ENCODE results near the gene AQP7.

The AQP7 gene

DNA sequence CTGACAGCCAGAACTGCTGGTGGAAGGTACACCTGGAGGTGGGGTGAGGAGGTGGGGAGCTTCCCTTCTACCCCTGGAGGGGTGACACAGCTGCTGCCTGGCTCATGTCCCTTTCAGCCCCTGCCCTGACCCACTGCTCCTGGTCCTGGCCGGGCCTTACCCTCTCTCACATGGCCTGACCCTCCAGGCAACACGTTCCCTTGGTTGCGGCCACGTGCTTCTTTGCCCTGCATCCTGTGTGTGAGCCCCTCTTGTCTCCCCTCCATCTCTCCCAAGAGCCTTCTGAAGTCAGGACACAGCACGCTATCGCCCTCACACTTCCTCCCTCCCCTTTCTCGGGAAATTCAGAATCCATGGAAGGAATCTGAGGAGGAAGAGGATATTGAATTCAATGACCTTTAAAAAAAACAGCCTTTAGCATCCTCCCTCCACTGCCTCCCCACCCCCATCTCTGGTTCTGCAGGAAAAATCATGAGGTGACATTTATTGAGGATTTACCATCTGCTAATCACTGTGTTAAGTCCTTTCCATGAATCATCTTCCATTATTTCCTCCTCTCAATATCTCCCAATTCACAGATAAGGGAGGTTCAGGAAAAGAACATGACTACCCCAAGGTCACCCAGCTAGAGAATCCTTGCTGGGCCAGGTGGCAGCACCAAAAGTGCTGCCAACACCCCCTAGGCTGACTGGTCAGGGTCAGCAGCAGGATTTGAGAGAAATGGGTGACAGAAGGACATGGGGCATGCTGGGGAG, 36.7 kb upstream of the AQP7 start:
- no peak for DNase-seq (ENCODE audit: insufficient read length, low spot score)
- TF ChIP-seq, protein P1, sequence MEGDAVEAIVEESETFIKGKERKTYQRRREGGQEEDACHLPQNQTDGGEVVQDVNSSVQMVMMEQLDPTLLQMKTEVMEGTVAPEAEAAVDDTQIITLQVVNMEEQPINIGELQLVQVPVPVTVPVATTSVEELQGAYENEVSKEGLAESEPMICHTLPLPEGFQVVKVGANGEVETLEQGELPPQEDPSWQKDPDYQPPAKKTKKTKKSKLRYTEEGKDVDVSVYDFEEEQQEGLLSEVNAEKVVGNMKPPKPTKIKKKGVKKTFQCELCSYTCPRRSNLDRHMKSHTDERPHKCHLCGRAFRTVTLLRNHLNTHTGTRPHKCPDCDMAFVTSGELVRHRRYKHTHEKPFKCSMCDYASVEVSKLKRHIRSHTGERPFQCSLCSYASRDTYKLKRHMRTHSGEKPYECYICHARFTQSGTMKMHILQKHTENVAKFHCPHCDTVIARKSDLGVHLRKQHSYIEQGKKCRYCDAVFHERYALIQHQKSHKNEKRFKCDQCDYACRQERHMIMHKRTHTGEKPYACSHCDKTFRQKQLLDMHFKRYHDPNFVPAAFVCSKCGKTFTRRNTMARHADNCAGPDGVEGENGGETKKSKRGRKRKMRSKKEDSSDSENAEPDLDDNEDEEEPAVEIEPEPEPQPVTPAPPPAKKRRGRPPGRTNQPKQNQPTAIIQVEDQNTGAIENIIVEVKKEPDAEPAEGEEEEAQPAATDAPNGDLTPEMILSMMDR (IDR thresholded peaks at IDR 0.05; ENCODE audit: insufficient read depth, missing control alignments), result no peak
- no peak for FAIRE-seq

DNA sequence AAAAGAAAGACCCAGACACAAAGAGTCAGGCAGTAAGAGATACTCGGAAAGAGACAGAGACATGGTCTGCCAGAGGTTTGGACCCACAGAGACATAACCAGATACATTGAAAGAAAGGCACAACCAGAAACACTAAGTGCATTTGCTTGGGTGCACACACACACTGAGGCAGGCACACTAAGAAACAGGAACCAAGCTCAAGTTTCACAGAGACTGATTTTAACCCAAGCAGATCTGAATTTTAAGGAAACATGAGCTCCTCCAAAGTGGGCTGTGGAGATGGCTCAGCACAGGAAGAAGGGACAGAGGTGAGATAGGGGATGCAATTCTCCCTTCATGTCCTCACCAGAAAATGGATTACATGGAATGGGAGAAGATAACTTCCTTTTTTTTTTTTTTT, 35.5 kb upstream of the AQP7 start:
- FAIRE-seq (no peak), DNase-seq (ENCODE audit: insufficient read length, low spot score) (no peak)
- TF ChIP-seq, protein P1 (IDR thresholded peaks at IDR 0.05; ENCODE audit: insufficient read depth, missing control alignments), result no peak

DNA sequence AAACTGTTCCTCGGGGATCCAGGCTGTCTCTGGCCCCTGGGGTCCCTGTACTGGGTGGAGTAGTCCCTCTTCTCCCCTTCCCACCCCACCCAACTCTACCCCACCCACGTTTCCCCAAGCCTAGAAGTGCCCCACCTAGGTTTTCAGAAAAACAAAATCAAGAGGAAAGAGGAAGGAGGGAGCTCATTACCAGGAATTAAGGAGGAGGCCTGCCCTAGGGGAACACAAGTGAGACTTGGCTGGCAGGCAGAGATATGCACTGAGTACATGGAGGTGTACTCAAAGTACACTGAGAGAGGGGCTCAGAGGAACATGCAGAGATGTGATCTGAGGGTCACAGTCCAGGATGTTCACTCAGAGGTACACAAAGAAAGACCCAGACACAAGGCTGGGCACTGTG, 34.8 kb upstream of the AQP7 start:
- no peak for DNase-seq (ENCODE audit: insufficient read length, low spot score)
- no peak for FAIRE-seq
- TF ChIP-seq, protein P1 (IDR thresholded peaks at IDR 0.05; ENCODE audit: insufficient read depth, missing control alignments), result no peak

DNA sequence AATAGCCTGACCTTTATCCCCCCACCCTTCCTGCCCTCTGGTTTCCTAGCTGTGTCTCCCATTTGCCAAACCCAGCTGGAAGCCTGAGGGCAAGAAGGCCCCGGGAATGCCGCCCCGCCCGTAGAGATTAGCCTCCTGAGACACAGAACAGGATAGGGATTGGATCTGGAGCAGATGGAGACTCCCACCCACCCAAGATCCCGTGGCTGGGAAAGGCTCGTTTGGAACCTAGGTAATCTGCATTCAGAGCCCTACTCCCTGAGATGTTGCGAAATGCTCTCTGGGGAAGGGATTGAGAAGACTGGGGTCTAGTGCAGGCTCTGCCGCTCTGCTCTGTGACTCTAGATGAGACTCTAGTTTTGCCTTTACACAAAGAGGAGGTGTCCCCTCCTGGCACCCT, 34.1 kb upstream of the AQP7 start:
- FAIRE-seq (no peak), DNase-seq (ENCODE audit: insufficient read length, low spot score) (no peak)
- TF ChIP-seq, protein P1 (IDR thresholded peaks at IDR 0.05; ENCODE audit: insufficient read depth, missing control alignments), result no peak

DNA sequence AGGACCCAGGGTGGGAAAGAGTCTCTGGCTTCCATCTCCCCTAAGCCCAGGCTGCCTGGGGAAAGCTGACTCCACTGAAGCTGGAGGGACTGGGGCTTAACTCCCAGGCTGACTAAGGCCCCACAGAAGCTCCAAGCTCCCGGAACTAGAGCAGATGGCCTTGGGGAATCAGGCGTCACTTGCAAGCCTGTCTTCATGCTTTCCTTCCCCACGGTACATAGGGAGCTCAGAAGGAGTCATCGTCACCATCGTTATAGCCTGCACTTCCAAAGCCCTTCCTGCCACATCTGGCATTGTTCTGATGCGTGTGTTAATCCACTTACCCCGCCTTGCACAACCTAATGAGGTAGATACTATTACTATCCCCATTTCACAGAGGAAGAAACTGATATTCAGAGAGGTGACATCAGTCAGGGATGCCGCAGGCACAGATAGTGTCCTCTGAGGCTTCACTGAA, 33.5 kb upstream of the AQP7 start:
- peak; percentile 58 for FAIRE-seq
- TF ChIP-seq, protein P1 (IDR thresholded peaks at IDR 0.05; ENCODE audit: insufficient read depth, missing control alignments), result no peak

DNA sequence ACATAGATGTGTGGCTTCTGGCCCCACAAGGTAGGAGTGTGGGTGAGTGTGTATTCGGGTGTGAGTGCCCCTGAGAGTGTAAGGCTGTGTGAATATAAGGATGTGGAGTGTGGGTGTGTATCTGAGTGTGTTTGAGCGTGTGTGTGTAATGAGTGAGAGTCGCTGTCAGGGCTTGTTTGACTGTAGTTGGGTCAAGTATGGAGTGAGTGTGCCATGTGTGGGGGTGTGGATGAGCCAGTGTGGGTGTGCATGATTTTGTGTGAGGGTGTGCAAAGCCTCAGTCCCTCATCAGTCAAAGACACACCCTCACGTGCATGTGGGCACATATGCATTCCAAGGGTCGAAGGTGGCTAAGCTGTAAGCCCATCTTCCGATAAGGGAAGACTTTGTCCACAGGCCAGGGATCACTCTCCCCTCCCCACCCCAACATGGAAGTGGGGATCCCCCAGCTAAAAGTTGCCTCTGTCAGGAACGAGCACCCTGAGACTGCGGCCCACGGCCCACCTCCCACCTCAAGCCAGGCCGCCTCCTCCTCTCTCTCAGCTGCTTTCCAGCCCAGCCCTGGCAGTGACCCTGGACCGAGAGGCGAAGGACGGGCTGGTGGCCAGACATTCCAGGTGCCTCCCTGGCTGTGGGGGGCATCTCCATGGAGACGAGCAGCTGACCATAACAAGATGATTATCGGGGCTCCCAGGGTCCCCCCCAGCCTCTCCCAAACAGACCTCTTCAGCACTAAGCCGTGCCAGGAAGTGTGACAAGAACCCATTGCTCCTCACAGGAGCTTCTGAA, 32.1 kb upstream of the AQP7 start:
- FAIRE-seq, result no peak
- TF ChIP-seq, protein P1 (IDR thresholded peaks at IDR 0.05; ENCODE audit: insufficient read depth, missing control alignments), result no peak
- DNase-seq (ENCODE audit: insufficient read length, low spot score), result no peak

More for the DNA sequence above, 33.5 kb upstream of the AQP7 start:
- DNase-seq (ENCODE audit: insufficient read length, low spot score), result peak; percentile 70

DNA sequence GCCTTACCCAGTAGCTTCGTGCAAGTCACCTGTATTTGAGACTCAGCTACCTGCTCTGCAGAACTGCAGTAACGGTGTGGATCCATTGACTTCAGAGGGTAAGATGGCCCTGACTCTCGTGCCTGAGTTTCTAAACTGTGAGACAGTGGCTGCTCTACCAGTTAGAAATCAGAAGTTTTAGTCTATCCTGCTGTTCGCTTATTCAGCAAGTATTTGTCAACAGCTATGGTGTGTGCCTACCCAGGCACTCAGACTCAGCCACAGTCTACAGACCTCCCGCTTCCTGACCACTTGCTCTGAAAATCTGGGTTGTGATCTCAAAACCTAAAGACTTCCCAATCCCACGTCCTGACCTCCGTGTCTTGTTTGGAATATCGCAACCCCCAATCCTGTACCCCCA, 31.5 kb upstream of the AQP7 start:
- TF ChIP-seq, protein P1 (IDR thresholded peaks at IDR 0.05; ENCODE audit: insufficient read depth, missing control alignments), result no peak
- FAIRE-seq (no peak), DNase-seq (ENCODE audit: insufficient read length, low spot score) (no peak)

Data from D721Med (cell line).